Amygdala (tissue), 56 donors: ENCODE results near the gene GRID1.
"Not testable (repeated sequence)": the region's sequence is repeated elsewhere in the genome, so short reads cannot be mapped to it uniquely, and the experiment has no call there.

ENCODE experiments used
- DNase-seq, 56 donors: peaks; one replicate each; lab custom pipeline; 2025; lab: John Stamatoyannopoulos, UW

GRID1 gene

GRCh38 chr10:86187499-86188239, 178.9 kb downstream of the GRID1 start:
- DNase-seq, result no peak

GRCh38 chr10:86186633-86187032, 180.0 kb downstream of the GRID1 start:
- DNase-seq, result no peak

GRCh38 chr10:86182595-86182994, 184.0 kb downstream of the GRID1 start:
- no peak for DNase-seq

DNA sequence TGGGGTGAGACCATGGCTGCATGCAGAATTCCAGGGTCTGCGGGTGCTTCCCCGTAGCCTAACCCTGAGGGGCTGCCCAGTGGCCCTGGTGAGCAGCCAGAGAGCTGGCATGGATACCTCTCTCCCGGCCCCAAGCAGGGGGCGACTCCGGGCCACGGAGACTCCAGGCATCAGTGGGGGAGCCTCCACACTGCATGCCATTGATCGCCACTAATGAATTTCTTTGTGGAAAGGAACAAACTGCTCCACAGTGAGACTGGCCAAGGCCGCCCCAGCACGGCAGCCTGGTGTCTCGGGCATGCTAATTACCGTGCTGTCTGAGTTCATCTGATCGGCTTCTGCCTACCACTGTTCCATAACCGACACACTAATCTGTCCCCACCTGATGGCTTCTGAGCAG, 184.4 kb downstream of the GRID1 start:
- peak in 54 of 56 donors; percentile 24 to 91 (median 76) for DNase-seq

- no peak for DNase-seq
Observed at GRCh38 chr10:86180861-86181260, 185.7 kb downstream of the GRID1 start.

- DNase-seq, result no peak
Observed at GRCh38 chr10:86179961-86180360, 186.6 kb downstream of the GRID1 start.

GRCh38 chr10:86179153-86179524, 187.5 kb downstream of the GRID1 start:
- no peak for DNase-seq

DNA sequence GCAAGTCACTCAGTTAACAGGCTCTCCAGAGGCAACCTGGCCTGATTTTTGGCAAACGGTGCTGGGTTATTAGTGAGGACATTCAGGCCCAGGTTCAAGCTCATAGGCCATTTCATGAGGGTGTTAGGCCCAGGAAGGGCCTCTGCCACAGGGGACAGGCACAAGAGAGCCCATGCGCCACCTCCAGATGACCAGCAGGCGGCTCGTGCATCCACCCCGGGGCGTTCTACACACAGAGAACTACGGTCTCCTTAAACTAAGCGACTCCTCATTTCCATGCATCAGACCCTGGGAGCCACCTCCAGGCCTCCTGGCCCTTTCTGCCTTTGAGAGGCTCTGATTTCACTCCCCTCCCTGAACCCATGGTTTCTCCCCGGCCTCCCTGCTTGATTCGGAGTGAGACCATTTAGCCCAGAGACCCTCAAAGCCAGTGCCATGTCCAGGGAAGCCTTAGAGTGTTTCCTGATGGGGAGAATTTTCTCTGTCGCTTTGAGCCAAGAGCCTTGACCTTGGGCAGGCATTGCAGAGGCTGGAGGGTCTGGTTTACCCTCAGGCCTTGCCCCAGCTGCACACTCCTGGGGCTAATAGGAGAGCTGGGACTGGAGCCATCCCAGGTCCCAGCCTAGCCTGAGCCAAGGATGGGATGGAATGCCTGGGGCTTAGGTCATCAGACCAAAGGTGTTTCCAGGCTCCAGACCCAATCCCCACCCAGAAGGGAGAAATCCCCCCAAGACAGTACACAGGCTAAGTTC, 188.0 kb downstream of the GRID1 start:
- peak in 10 of 56 donors; percentile 2 to 64 (median 21) for DNase-seq

DNA sequence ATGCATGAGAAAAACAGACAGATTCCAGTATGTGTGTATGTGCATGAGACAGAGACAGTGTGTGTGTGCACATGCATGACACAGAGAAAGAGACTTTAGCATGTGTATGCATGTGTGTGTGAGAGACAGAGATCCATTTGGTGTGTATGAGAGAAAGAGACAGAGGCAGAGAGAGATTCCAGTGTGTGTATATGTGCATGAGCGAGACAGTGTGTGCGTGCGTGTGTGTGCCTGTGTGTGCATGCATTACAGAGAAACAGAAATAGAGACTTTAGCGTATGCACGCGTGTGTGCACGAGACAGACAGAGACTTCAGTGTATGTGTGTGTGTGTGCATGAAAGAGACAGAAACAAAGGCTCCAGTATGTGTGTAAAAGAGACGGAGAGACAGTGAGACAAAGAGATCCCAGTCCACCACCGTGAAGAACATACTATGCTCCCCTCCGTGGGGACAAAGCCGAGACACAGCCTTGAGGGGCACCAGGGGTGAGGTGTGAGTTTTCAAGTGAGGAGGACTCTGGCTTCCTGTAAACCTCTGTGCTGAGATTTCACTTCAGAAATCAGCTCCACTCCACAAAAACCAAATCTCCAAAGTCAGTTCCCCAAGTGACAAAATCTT, 188.9 kb downstream of the GRID1 start:
- DNase-seq, result peak in 4 of 56 donors; percentile 15 to 33 (median 18)

GRCh38 chr10:86176850-86177536, 189.6 kb downstream of the GRID1 start:
- DNase-seq, result no peak

DNA sequence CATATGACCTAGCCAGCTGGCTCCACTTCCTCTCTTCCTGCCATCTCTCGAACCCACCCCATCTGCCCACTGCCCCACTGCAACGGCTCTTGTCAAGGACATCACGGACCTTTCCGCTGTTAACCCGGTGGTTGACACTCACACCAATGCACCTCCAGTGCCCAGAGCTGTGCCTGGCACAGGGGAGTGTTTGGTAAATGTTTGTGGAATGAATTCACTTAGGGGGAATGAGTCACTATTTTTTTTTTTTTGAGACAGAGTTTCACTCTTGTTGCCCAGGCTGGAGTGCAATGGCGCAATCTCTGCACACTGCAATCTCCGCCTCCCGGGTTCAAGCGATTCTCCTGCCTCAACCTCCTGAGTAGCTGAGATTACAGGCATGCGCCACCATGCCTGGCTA, 191.1 kb downstream of the GRID1 start:
- DNase-seq, result not testable (repeated sequence)

DNA sequence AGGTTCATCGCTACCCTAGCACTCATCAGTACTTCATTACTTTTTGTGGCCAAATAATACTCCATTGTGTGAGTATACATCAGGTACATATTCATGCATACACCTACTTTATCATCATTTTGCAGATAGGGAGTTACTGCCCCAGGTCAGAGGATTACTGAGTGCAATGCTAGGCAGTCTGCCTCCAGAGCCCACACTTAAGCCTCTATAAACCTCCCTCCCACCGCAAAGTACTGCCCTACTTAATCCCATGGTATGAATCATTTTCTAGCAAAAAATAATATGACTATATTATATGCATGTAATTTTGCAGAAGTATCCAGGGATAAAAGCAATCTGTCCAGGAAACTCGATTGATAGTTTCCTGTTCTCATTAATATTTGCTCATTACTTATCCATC, 194.3 kb downstream of the GRID1 start:
- no peak for DNase-seq

DNA sequence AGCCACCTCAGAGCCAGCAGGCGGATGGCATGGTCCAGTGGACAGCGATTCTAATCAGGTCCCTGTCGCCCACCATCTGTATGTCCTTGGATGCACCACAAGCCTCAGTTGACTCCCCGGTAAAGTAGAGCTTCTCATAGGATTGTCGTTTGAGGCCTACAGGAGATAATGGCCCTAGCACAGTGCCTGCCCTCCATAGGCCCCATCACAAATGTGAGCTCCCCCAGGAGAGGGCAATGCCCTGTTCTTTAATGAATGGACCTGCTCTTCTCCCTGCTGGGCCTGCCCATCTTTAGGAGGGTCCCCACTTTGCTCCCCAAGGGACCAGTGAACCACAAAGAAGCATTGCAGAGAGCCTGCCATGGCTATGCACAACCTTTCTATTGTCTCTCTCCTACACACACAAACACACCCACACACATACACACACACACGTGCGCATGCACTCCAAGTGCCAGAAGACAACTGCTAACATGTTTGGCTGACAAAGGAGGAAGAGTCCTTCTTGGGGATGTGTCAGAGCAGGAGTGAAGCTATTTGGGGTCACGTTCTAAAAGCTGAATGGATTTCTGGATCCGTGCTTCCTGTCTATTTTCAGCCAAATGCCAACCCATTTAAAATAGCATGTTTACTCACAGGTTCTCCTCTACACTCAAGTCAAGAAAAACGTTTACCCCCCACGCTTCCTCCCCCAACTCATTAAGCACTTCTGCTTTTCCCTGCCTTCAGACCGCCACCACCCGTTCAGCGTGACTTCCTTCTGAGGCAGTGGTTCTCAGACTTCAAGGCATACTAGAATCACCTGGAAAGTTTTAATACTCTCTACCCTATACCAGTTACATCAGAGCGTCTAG, 196.1 kb downstream of the GRID1 start:
- no peak for DNase-seq

GRCh38 chr10:86169506-86170254, 196.9 kb downstream of the GRID1 start:
- no peak for DNase-seq

DNA sequence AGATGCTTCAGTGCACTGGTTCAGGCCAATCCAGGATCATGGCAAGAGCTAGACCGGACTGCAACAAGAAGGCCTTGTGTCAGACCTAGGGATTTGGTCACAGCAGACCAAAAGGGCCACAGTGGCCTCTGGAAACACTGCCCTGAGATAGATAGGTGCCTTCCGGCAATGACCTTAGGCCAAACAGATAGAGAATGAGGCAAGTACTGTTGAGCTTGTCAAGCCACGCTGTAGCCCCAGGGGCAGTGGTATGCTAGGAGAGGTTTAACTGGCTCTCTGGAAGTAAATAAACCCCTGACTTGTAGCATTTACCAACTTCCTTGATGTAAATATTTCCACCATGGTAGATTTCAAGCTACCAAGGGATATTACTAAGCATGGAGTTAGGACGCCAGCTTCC, 197.5 kb downstream of the GRID1 start:
- DNase-seq, result no peak

DNA sequence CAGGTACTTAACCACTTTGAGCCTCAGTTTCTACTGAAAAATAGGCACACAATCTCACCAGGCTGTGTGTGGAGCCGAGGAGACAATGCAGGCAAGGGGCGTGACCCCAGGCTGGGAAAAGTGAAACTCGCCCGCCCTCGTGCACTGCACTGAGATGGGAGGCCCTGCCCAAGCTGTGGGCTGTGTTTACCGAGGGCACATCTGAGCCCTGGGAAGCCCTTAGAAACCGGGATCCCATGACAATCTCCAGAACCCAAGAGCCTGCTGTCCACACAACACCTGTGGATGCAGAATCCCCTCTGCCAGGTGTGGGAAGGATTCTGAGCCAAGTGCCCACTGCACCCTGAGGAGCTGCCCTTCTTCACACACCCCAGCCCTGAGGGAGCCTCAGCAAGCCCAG, 198.3 kb downstream of the GRID1 start:
- DNase-seq, result no peak

DNA sequence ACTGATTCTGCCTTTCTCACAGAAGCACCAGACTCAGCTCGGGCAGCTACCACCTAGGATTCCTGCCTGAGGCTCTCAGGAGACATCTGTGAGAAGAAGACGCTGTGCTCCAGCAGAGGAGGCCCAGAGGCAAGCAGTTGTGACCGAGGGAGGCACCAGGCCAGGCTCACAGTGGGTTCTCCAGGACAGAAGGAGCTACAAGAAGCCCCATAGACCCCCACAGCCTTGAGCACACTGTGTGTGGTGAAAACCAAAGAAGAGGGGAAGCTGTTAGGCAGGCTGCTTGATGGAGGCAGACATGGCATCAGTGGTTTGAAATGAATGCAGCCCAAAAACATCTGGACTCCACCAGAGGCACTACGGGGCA, 198.8 kb downstream of the GRID1 start:
- DNase-seq, result no peak

GRCh38 chr10:86167121-86167761, 199.4 kb downstream of the GRID1 start:
- DNase-seq, result no peak

DNA sequence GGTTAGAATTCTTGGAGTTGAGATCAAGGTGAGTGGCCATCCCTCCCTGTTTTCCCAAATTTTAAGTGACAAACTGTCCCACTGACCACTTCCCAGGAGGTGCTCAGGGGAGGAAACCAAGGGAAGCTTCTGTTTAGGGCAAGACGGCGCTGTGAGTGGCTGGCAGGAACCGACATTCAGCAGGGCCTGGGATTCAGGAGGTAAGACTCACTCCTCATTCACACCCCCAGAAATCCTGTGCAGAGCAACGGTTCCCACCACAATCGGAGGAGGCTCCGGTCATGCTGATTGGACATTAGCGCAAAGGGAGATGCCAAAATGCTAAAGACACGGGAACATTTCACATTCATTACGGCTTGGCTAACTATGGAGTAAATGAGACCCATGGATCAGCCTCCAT, 200.9 kb downstream of the GRID1 start:
- no peak for DNase-seq
